A673 (cell line): ENCODE data around the gene TRIM14. TPM values are rescaled to one million over a fixed set of nuclear protein-coding genes. Genes with fewer than 3 reads are reported as not detected.

Experiments used
- BruUV-seq: library from RNA; stranded (reverse); fragments of 400-500 nt; replicated peaks from 2 replicates; lab custom pipeline; 2021; lab: Mats Ljungman, UMichigan
- CTCF ChIA-PET: fragments of 300-600 bp; sonication (Branson Sonifier 250); formaldehyde crosslinking; loops from one replicate; lab custom pipeline; 2022; ENCODE audit warnings: antibody characterized with exemption; lab: Charles Lee
- POLR2A ChIA-PET: fragments of 300-600 bp; sonication (Branson Sonifier 250); formaldehyde crosslinking; loops from one replicate; lab custom pipeline; 2022; ENCODE audit warnings: antibody characterized with exemption; ENCODE audit not compliant: low non-redundant PET; lab: Charles Lee
- DNase-seq: peaks from one replicate; pipeline ENCODE4 v3.0.0-alpha.2; 2015; ENCODE audit warnings: low spot score
- H3K27ac ChIP-seq: fragments of 200-600 bp; sonication (generic); 2 replicates; pipeline ENCODE4 v1.5.1; 2016; ENCODE audit warnings: mixed run types, low read depth, mild to moderate bottlenecking, mixed read lengths, antibody characterized with exemption, low read length; ENCODE audit not compliant: poor library complexity, severe bottlenecking
- H3K27me3 ChIP-seq: fragments of 200-600 bp; sonication (generic); replicated peaks from 2 replicates; pipeline ENCODE4 v1.6.1; 2017; ENCODE audit warnings: mixed run types, low read depth, mild to moderate bottlenecking, mixed read lengths, antibody characterized with exemption, low read length; ENCODE audit not compliant: insufficient read depth, poor library complexity
- H3K36me3 ChIP-seq: fragments of 200-600 bp; sonication (generic); 2 replicates; pipeline ENCODE4 v1.6.1; 2016; ENCODE audit warnings: mixed run types, mild to moderate bottlenecking, mixed read lengths, antibody characterized with exemption, low read length; ENCODE audit not compliant: insufficient read depth, poor library complexity, severe bottlenecking
- H3K4me1 ChIP-seq: fragments of 200-600 bp; sonication (generic); 2 replicates; pipeline ENCODE4 v1.6.1; 2017; ENCODE audit warnings: mixed run types, mild to moderate bottlenecking, mixed read lengths, antibody characterized with exemption, low read length; ENCODE audit not compliant: insufficient read depth, poor library complexity, severe bottlenecking
- H3K4me3 ChIP-seq: fragments of 200-600 bp; sonication (generic); 2 replicates; pipeline ENCODE4 v1.5.1; 2016; ENCODE audit warnings: low read depth, mixed run types, mild to moderate bottlenecking, mixed read lengths, low read length; ENCODE audit not compliant: poor library complexity, severe bottlenecking
- H3K9me3 ChIP-seq: fragments of 200-600 bp; sonication (generic); 2 replicates; pipeline ENCODE4 v1.6.1; 2016; ENCODE audit warnings: mixed run types, low read depth, mild to moderate bottlenecking, mixed read lengths, antibody characterized with exemption, low read length; ENCODE audit not compliant: poor library complexity, severe bottlenecking
- CTCF ChIP-seq: fragments of 300-800, 200-600 bp; sonication (generic); conservative IDR thresholded peaks from 2 replicates; pipeline ENCODE4 v1.5.1; 2017; ENCODE audit warnings: low read depth, mild to moderate bottlenecking, antibody characterized with exemption, low read length, moderate library complexity, mixed read lengths
- EZH2 ChIP-seq: fragments of 200-600 bp; sonication (generic); IDR thresholded peaks from 2 replicates; pipeline ENCODE4 v1.6.1; 2017; ENCODE audit warnings: borderline replicate concordance, low read depth, mild to moderate bottlenecking, mixed read lengths, antibody characterized with exemption, low read length; ENCODE audit not compliant: poor library complexity, severe bottlenecking
- intact Hi-C: fragments of 100-400 bp; cut with micrococcal nuclease; formaldehyde crosslinking; loops from one replicate; pipeline ENCODE4 v1.10.0; 2022; ENCODE audit not compliant: unreplicated experiment
- total RNA-seq: library from RNA; stranded (reverse); gene quantifications from 2 replicates; pipeline ENCODE4 v1.2.3, GENCODE V29; 2021

The TRIM14 gene
- total RNA-seq, 1 experiment from 2014 or later = 3.8 TPM

DNA sequence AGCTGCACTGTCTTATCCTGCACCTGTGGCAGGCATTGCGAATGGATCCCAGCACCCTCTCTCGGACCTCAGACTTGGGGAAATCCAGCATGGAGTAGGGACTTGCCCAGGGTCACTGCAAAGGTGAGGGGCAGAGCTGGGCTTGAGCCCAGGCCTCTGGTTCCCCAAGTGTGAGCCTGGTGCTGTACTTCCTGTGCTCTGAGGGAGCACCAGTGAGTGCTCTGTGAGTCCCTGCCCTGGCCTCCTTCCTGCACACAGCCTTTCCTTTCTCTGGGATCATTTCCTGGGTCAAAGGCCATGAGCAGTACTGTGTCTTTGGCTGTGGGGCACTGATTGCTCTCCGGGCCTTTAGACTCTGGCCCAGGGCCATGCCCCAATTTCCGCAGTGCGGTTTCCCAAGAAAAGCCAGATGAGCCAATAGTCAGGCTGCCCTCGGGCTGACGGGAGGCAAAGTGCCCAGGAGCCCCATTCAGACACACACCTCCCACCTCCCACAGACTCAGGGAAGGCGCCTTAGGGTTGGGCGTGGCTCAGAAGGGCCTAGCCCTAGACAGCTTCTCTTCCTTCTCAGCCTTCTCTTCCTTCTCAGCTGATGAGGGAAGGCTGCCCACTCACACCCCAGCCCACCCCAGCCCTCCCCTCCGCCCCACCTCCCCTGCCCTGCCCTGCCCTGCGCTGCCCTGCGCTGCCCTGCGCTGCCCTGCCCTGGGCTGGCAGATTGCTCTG, 23.3 kb upstream of the TRIM14 start:
- no peak overlapping the region for H3K4me3 ChIP-seq
- no peaks in the 10 kb centered on the region for H3K4me1 ChIP-seq
- no peaks in the 10 kb centered on the region for H3K27me3 ChIP-seq
- CTCF ChIA-PET = no interaction called here
- no peak for DNase-seq
- BruUV-seq = no TSS peak
- POLR2A ChIA-PET = no interaction called here
- TF ChIP-seq EZH2 = no peak
- no peak for TF ChIP-seq CTCF
- H3K36me3 ChIP-seq = no peaks in the 10 kb centered on the region
- intact Hi-C loops = no loop called here
- H3K9me3 ChIP-seq = no peaks in the 10 kb centered on the region
- no peak overlapping the region for H3K27ac ChIP-seq

DNA sequence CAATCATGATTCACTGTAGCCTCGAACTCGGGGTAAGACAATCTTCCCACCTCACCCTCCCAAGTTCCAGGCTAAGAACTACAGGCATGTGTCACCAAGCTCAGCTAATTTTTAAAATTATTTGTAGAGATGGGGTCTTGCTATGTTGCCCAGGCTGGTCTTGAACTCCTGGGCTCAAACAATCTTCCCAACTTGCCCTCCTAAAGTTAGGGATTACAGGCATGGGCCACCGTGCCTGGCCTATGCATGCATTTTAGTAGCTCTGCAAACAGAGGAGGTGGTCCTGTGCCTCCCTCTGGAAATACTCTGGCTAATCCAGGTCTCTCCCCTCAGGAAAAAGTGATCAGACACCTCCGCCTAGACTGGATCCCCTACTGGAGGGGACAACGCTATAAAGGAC, 21.5 kb upstream of the TRIM14 start:
- intact Hi-C loops = no loop called here
- Histone ChIP-seq H3K4me1 (no peaks in the 10 kb centered on the region), H3K36me3 (no peaks in the 10 kb centered on the region), H3K4me3 (no peak overlapping the region), H3K9me3 (no peaks in the 10 kb centered on the region), H3K27ac (no peak overlapping the region), H3K27me3 (no peaks in the 10 kb centered on the region)
- CTCF ChIA-PET = no interaction called here
- TF ChIP-seq CTCF = no peak
- no peak for TF ChIP-seq EZH2
- BruUV-seq = no TSS peak
- no peak for DNase-seq
- POLR2A ChIA-PET = no interaction called here

GRCh38 chr9:98136489-98136888, 17.5 kb upstream of the TRIM14 start:
- DNase-seq = no peak
- Histone ChIP-seq H3K4me3 (no peak overlapping the region), H3K36me3 (no peaks in the 10 kb centered on the region), H3K4me1 (no peaks in the 10 kb centered on the region), H3K9me3 (no peaks in the 10 kb centered on the region), H3K27me3 (no peaks in the 10 kb centered on the region), H3K27ac (no peak overlapping the region)
- no peak for TF ChIP-seq EZH2
- no peak for TF ChIP-seq CTCF
- intact Hi-C loops = no loop called here
- CTCF ChIA-PET = no interaction called here
- POLR2A ChIA-PET = no interaction called here
- BruUV-seq = no TSS peak
